Spleen (tissue), 13 donors: ENCODE data around the gene FAM234B. TPM values are rescaled to one million over a fixed set of nuclear protein-coding genes. Genes with fewer than 3 reads are reported as not detected.
A peak's percentile ranks its signal among the peaks of the same experiment; 100 is the strongest.

Source experiments
- DNase-seq: peaks from one replicate; pipeline ENCODE4 v3.0.0-alpha.2; 2020
- H3K27ac ChIP-seq, 8 donors: fragments of 200-600 bp; sonication (generic) in 7 of 8; 1 replicate in 4 of 8; 2 replicates in 4 of 8; pipeline versions ENCODE4 v1.5.0 to v1.8.0; 2016 to 2021; ENCODE audit warnings: inconsistent platforms in 4 of 8, mild to moderate bottlenecking in 4 of 8, moderate library complexity in 1 of 8
- H3K27me3 ChIP-seq, 7 donors: fragments of 200-600 bp; sonication (generic) in 6 of 7; replicated peaks in 1 of 7; 1 replicate in 4 of 7; 2 replicates in 3 of 7; pipeline versions ENCODE4 v1.5.0 to v1.8.0; 2016 to 2021; ENCODE audit warnings: inconsistent platforms in 3 of 7, mild to moderate bottlenecking in 1 of 7
- H3K36me3 ChIP-seq, 6 donors: fragments of 200-600 bp; sonication (generic) in 5 of 6; 1 replicate in 4 of 6; 2 replicates in 2 of 6; pipeline versions ENCODE4 v1.5.0 to v1.8.0; 2016 to 2021; ENCODE audit warnings: inconsistent platforms in 2 of 6
- H3K4me1 ChIP-seq, 6 donors: fragments of 200-600 bp; sonication (generic) in 5 of 6; 1 replicate in 3 of 6; 2 replicates in 3 of 6; pipeline versions ENCODE4 v1.5.0 to v1.8.0; 2016 to 2021; ENCODE audit warnings: inconsistent platforms in 3 of 6
- H3K4me3 ChIP-seq, 8 donors: fragments of 200-600 bp; sonication (generic) in 7 of 8; 1 replicate in 4 of 8; 2 replicates in 4 of 8; pipeline versions ENCODE4 v1.5.0 to v1.8.0; 2016 to 2021; ENCODE audit warnings: inconsistent platforms in 4 of 8, mild to moderate bottlenecking in 4 of 8, moderate library complexity in 2 of 8
- H3K9me3 ChIP-seq, 8 donors: fragments of 200-600 bp; sonication (generic) in 7 of 8; 1 replicate in 4 of 8; 2 replicates in 4 of 8; pipeline versions ENCODE4 v1.5.0 to v1.8.0; 2016 to 2021; ENCODE audit warnings: inconsistent platforms in 4 of 8
- POLR2A ChIP-seq, 3 donors: fragments of 450-650 bp; IDR thresholded peaks; one replicate each; pipeline ENCODE4 v1.5.1; 2017; ENCODE audit warnings: antibody characterized with exemption in 3 of 3, mild to moderate bottlenecking in 1 of 3
- POLR2AphosphoS5 ChIP-seq, 3 donors: sonication (generic); formaldehyde crosslinking; IDR thresholded peaks; one replicate each; pipeline ENCODE4 v1.5.1; 2017; ENCODE audit warnings: antibody characterized with exemption in 3 of 3
- WGBS, 5 donors: extraction: QIAGEN DNeasy Blood & Tissue Kit in 3 of 5; methylation state at CpG; one replicate each; pipeline versions ENCODE4 v1.1.5 to v1.1.7; 2013 to 2018; 5-methylcytosine and 5-hydroxymethylcytosine counted together
- intact Hi-C: fragments of 100-400 bp; cut with DNase I; formaldehyde crosslinking; loops from one replicate; pipeline ENCODE4 v1.15.0; 2023; ENCODE audit warnings: low total_unique reads
- long read RNA-seq, 2 donors: transcript quantifications; one replicate each; lab custom pipeline, GENCODE V29; 2026
- polyA plus RNA-seq, 3 donors: library from polyadenylated mRNA; stranded (reverse); fragments of 200-250 nt; gene quantifications; one replicate each; pipeline ENCODE4 v1.2.1, GENCODE V29; 2013
- total RNA-seq, 7 donors: library from RNA; depleted of rRNA in 3 of 7; stranded (reverse); fragments of >200 nt in 3 of 7; fragmentation: NEBNext Ultra II Directional in 4 of 7; extraction: Animal tissue kit (Norgen Biotek cat#: 25700) in 4 of 7; gene quantifications; one replicate each; pipeline versions ENCODE4 v1.1.0 to v1.2.1, GENCODE V29; 2016 to 2021
- TF ChIP-seq, protein P1 (sequence below), 11 experiments: fragments of 200-600 bp in 7 of 11; fragments of 450-650 bp in 4 of 11; sonication (generic) in 4 of 11; IDR thresholded peaks in 8 of 11; conservative IDR thresholded peaks in 3 of 11; 1 replicate in 7 of 11; 2 replicates in 4 of 11; pipeline versions ENCODE4 v1.4.0 to v1.8.0; 2016 to 2021; ENCODE audit warnings: antibody characterized with exemption in 11 of 11, inconsistent platforms in 4 of 11, mild to moderate bottlenecking in 1 of 11
- donor health status: healthy with polysubstance abuse.
- donor health status: DM: no; HTN: no; CAD: no; lungs with moderate emphysema.
- donor health status: DM: no; HTN: no; CAD: no.
- donor health status: Bipolar disorder and iron deficiency.
- donor health status: healthy.
- donor health status: DM: no; HTN: no; CAD: no.
- donor health status: DM: yes; HTN: yes; CAD: no.

FAM234B gene, protein sequence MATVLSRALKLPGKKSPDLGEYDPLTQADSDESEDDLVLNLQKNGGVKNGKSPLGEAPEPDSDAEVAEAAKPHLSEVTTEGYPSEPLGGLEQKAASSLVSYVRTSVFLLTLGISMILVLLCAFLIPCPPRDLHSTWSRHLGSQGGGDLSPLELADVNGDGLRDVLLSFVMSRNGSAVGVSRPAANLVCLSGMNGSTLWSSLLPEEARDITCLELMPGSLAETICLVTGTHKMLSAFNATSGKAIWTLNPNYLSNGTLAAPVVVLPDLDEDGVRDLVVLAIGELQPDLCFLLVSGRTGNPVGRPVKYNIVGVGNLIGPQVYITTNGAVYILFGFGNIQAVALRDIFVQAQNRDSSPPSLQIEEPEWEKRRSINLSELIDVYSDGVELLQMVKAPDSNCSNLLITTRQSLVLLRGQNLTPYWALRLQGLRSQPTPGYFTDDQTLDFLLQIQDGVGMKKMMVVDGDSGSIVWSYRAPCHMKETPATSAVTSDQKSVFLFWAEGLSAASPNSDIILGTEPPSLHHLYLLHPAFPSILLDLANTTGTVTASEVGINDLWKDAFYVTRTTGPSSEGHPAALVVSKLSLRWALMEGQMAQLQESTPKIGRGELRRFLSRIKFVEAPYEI
- total RNA-seq: 1 to 10 TPM; 4.2 to 8.2 (median 7.3) TPM
- 1 to 10 TPM in 2 of 3 donors, under 1 TPM in 1; 0.59 to 1.2 (median 1.0) TPM for polyA plus RNA-seq
- long read RNA-seq, donor 1, full-length matches to known transcripts: 1 of 1 reads
- long read RNA-seq, donor 1, partial matches to known transcripts: 0 of 1 reads
- long read RNA-seq, donor 1, other reads (novel, unspliced or antisense): 0 of 1 reads
- long read RNA-seq, donor 2: 0 reads

DNA sequence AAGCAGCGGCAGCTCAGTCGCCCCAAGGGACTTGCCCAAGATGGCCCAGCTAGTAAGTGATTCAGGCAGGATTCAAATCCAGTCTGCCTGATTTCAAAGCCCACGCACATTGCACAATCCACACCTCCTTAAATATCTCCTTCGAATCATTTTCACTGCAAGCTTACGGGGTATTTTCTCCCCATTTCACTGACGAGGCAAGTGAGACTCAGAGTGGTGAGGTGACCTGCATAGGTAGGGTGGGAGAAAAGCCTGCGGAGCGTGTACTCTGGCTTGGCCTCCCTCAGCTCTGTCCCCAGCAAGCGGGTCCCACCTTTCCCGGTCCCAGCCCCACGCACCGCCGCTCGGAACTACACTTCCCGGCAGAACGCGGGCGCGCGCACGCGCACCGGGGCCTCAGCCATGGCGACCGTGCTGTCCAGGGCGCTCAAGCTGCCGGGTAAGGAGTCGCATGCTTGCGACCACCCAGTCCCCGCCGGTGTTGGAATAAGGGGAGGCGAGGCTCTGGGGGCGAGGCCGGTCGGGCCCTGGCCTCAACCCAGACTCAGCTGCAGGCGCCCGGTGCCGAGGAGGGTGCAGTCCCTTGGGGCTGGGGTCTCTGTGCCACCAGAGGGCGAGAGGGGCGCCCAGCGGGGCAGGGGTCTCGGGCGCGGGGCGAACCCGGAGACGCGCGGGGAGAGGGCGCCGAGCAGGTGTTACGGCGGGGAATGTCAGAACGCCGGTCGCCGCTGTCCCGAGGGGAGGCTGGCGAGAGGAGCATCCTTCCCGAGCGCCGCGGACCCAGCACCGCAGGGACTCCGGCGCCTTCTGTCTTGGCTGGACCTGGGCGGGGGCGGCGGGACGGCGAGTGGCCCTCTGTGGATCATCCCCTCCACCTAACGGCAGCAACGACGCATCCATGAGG lies at the start of gene FAM234B:
Gene FAM234B (plus strand): TSS at position 380 of the 904 bp plus-strand sequence. CDS start 23 bp downstream, at position 403.
- intact Hi-C loops: no loop called here
- Histone ChIP-seq H3K27me3 (no peaks in the 10 kb centered on the region), H3K27ac (peak within 1 kb of the TSS in 6 of 8 donors; percentile 52 to 77 (median 72)), H3K4me1 (peaks cover 0 to 34% (median 12%) of the 10 kb centered on the region in 6 donors), H3K36me3 (no peaks in the 10 kb centered on the region), H3K9me3 (no peaks in the 10 kb centered on the region), H3K4me3 (peak within 1 kb of the TSS; percentile 94 to 99 (median 94))
- TF ChIP-seq POLR2A (IDR thresholded peaks at IDR 0.05) (no peak), POLR2AphosphoS5 (IDR thresholded peaks at IDR 0.05) (peak; percentile 79 to 86 (median 83))
- TF ChIP-seq, protein P1, sequence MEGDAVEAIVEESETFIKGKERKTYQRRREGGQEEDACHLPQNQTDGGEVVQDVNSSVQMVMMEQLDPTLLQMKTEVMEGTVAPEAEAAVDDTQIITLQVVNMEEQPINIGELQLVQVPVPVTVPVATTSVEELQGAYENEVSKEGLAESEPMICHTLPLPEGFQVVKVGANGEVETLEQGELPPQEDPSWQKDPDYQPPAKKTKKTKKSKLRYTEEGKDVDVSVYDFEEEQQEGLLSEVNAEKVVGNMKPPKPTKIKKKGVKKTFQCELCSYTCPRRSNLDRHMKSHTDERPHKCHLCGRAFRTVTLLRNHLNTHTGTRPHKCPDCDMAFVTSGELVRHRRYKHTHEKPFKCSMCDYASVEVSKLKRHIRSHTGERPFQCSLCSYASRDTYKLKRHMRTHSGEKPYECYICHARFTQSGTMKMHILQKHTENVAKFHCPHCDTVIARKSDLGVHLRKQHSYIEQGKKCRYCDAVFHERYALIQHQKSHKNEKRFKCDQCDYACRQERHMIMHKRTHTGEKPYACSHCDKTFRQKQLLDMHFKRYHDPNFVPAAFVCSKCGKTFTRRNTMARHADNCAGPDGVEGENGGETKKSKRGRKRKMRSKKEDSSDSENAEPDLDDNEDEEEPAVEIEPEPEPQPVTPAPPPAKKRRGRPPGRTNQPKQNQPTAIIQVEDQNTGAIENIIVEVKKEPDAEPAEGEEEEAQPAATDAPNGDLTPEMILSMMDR (IDR thresholded peaks at IDR 0.05 in 8 of 11, conservative IDR thresholded peaks at IDR 0.05 in 3 of 11): peak in 2 of 11 experiments; percentile 13 to 21
- DNase-seq: peak; percentile 94
- 3 to 6% (median 4%) methylated on average over 36 to 74 of the region's 74 CpGs for WGBS, 5 donors

DNA sequence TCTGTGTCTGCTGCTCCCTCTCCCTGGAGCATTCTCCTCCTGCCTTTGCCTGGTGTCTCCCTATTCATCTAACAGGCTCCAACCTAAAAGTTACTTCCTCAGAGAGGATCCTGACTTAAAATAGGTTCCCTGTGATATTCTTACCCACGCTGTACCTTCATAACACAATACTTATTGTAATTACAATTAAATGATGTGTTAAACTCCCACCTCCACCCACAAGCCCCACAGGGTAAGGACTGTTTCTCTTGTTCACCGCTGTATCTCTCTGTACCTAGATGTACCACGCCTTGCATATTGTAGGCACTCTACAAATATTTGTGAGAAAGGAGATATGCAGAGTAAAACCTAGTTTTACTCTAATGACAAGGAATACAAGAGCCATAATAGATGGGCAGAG lies 49.1 kb upstream of the FAM234B start:
- intact Hi-C loops: no loop called here
- WGBS, 5 donors: 94 to 97% (median 96%) methylated on average over 3 of the region's 3 CpGs
- Histone ChIP-seq H3K4me3 (no peak overlapping the region), H3K27ac (peak overlapping the region in 1 of 8 donors; percentile 80), H3K36me3 (no peaks in the 10 kb centered on the region), H3K4me1 (peaks cover 16 to 86% (median 50%) of the 10 kb centered on the region in 6 donors), H3K9me3 (no peaks in the 10 kb centered on the region), H3K27me3 (no peaks in the 10 kb centered on the region)
- DNase-seq: no peak
- TF ChIP-seq, protein P1 (IDR thresholded peaks at IDR 0.05 in 8 of 11, conservative IDR thresholded peaks at IDR 0.05 in 3 of 11): no peak
- no peak for TF ChIP-seq POLR2AphosphoS5 (IDR thresholded peaks at IDR 0.05)
- no peak for TF ChIP-seq POLR2A (IDR thresholded peaks at IDR 0.05)

DNA sequence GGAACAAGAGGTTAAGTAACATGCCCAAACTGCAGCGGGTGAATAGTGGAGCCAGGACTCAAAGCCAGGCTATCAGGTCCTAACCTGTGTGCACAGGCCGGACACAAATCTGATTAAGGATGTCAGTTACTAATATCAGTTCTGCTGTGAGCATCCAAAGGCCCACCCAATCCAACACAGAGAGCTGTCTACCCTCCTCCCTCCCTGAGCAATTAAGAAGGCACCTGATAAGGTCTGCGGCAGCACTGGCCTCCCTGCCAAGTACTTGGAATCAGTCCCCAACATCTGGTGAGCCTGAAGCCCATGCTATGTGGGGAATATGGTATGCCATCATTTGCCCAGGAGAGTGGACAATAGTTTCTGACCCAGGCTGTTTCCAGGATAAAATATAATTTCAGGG lies 48.0 kb upstream of the FAM234B start:
- no peak for DNase-seq
- intact Hi-C loops: no loop called here

More for the DNA sequence above, 48.0 kb upstream of the FAM234B start:
- Histone ChIP-seq H3K4me1 (peaks cover 16 to 88% (median 50%) of the 10 kb centered on the region in 6 donors), H3K27me3 (no peaks in the 10 kb centered on the region), H3K9me3 (no peaks in the 10 kb centered on the region), H3K4me3 (no peak overlapping the region), H3K27ac (peak overlapping the region in 1 of 8 donors; percentile 94), H3K36me3 (no peaks in the 10 kb centered on the region)
- WGBS, 5 donors: 81 to 95% (median 85%) methylated on average over 3 of the region's 3 CpGs
- TF ChIP-seq POLR2AphosphoS5 (IDR thresholded peaks at IDR 0.05) (no peak), POLR2A (IDR thresholded peaks at IDR 0.05) (no peak)
- TF ChIP-seq, protein P1 (IDR thresholded peaks at IDR 0.05 in 8 of 11, conservative IDR thresholded peaks at IDR 0.05 in 3 of 11): no peak
